IMR-90 (cell line): ENCODE measurements around the gene MTCL3.

Experiments
- ATAC-seq: fragments of 200-7000 bp; cut with Tn5 transposase; 2 replicates; pipeline ENCODE4 v1.9.1; 2020; ENCODE audit warnings: low read depth, mild to moderate bottlenecking, moderate library complexity
- BruUV-seq: library from RNA; stranded (reverse); fragments of 400-500 nt; replicated peaks from 2 replicates; lab custom pipeline; 2021; lab: Mats Ljungman, UMichigan
- CTCF ChIA-PET: fragments of 300-600 bp; formaldehyde crosslinking; extraction: SDS; loops from one replicate; lab custom pipeline; 2021; ENCODE audit warnings: antibody characterized with exemption; lab: Yijun Ruan, JAX
- POLR2A ChIA-PET: fragments of 300-600 bp; sonication (Branson Sonifier 250); formaldehyde crosslinking; loops from one replicate; lab custom pipeline; 2022; ENCODE audit warnings: antibody characterized with exemption; ENCODE audit not compliant: unreplicated experiment; lab: Charles Lee
- DNase-seq: peaks from one replicate; pipeline ENCODE4 v3.0.0; 2013
- H2AFZ ChIP-seq: replicated peaks from 2 replicates; pipeline ENCODE3; 2013; ENCODE audit warnings: low read length, mild to moderate bottlenecking; ENCODE audit not compliant: poor library complexity
- H2AK5ac ChIP-seq: 2 replicates; pipeline ENCODE4 v1.6.1; 2013; ENCODE audit warnings: low read depth, low read length, inconsistent platforms
- H2AK9ac ChIP-seq: replicated peaks from 2 replicates; pipeline ENCODE3; 2013; ENCODE audit warnings: mild to moderate bottlenecking, low read depth, low read length, moderate library complexity; ENCODE audit not compliant: poor library complexity
- H2BK120ac ChIP-seq: 2 replicates; pipeline ENCODE4 v1.6.1; 2013; ENCODE audit warnings: low read depth, low read length, inconsistent platforms
- H2BK15ac ChIP-seq: 3 replicates; pipeline ENCODE4 v1.6.1; 2013; ENCODE audit warnings: low read depth, low read length, inconsistent platforms
- H2BK20ac ChIP-seq: 2 replicates; pipeline ENCODE4 v1.6.1; 2013; ENCODE audit warnings: low read depth, mild to moderate bottlenecking, inconsistent platforms, low read length, moderate library complexity
- H2BK5ac ChIP-seq: 2 replicates; pipeline ENCODE4 v1.6.1; 2013; ENCODE audit warnings: mild to moderate bottlenecking, low read depth, low read length, inconsistent platforms; ENCODE audit not compliant: poor library complexity, severe bottlenecking
- H3K14ac ChIP-seq: replicated peaks from 2 replicates; pipeline ENCODE4 v1.6.1; 2013; ENCODE audit warnings: low read depth, low read length, inconsistent platforms
- H3K18ac ChIP-seq: 2 replicates; pipeline ENCODE4 v1.6.1; 2013; ENCODE audit warnings: low read depth, low read length, control low read depth
- H3K23ac ChIP-seq: 2 replicates; pipeline ENCODE4 v1.6.1; 2013; ENCODE audit warnings: low read depth, low read length, inconsistent platforms
- H3K27ac ChIP-seq: 2 replicates; pipeline ENCODE4 v1.5.1; 2013; ENCODE audit warnings: mild to moderate bottlenecking, control low read depth, low read length; ENCODE audit not compliant: insufficient read depth
- H3K27me3 ChIP-seq: 2 replicates; pipeline ENCODE4 v1.6.1; 2013; ENCODE audit warnings: low read length; ENCODE audit not compliant: control insufficient read depth, insufficient read depth
- H3K36me3 ChIP-seq: 2 replicates; pipeline ENCODE4 v1.6.1; 2013; ENCODE audit warnings: low read length, mixed read lengths; ENCODE audit not compliant: control insufficient read depth, insufficient read depth
- H3K4ac ChIP-seq: 2 replicates; pipeline ENCODE4 v1.6.1; 2013; ENCODE audit warnings: low read depth, low read length, inconsistent platforms
- H3K4me1 ChIP-seq: 2 replicates; pipeline ENCODE4 v1.6.1; 2013; ENCODE audit warnings: low read length, mixed read lengths; ENCODE audit not compliant: control insufficient read depth, insufficient read depth
- H3K4me2 ChIP-seq: 2 replicates; pipeline ENCODE4 v1.6.1; 2013; ENCODE audit warnings: low read depth, mild to moderate bottlenecking, control low read depth, low read length, moderate library complexity
- H3K4me3 ChIP-seq: 2 replicates; pipeline ENCODE4 v1.5.1; 2013; ENCODE audit warnings: low read depth, mild to moderate bottlenecking, control low read depth, low read length, moderate library complexity; ENCODE audit not compliant: insufficient read depth
- H3K56ac ChIP-seq: 2 replicates; pipeline ENCODE4 v1.6.1; 2013; ENCODE audit warnings: low read length, inconsistent platforms; ENCODE audit not compliant: insufficient read depth; ENCODE audit errors: extremely low read depth
- H3K79me1 ChIP-seq, 2 experiments: 2 replicates each; pipeline ENCODE4 v1.6.1; 2013; ENCODE audit warnings: low read length in 2 of 2, inconsistent platforms in 1 of 2, low read depth in 1 of 2
- H3K9ac ChIP-seq: 2 replicates; pipeline ENCODE4 v1.6.1; 2013; ENCODE audit warnings: low read depth, low read length, control low read depth
- H3K9me1 ChIP-seq: 2 replicates; pipeline ENCODE4 v1.6.1; 2013; ENCODE audit warnings: low read length, inconsistent platforms; ENCODE audit not compliant: insufficient read depth
- H3K9me3 ChIP-seq: 2 replicates; pipeline ENCODE4 v1.6.1; 2013; ENCODE audit warnings: low read length; ENCODE audit not compliant: control insufficient read depth, insufficient read depth
- H4K20me1 ChIP-seq: 2 replicates; pipeline ENCODE4 v1.6.1; 2013; ENCODE audit warnings: low read length, inconsistent platforms; ENCODE audit not compliant: insufficient read depth
- H4K5ac ChIP-seq: 2 replicates; pipeline ENCODE4 v1.6.1; 2013; ENCODE audit warnings: mild to moderate bottlenecking, low read depth, low read length, control low read depth
- H4K8ac ChIP-seq, 2 experiments: 2 replicates each; pipeline ENCODE4 v1.6.1; 2013; ENCODE audit warnings: low read depth in 2 of 2, low read length in 2 of 2, control low read depth in 1 of 2, inconsistent platforms in 1 of 2
- H4K91ac ChIP-seq: 2 replicates; pipeline ENCODE4 v1.6.1; 2013; ENCODE audit warnings: low read depth, low read length, inconsistent platforms; ENCODE audit not compliant: insufficient read depth
- CEBPB ChIP-seq: IDR thresholded peaks from 2 replicates; pipeline ENCODE4 v1.6.1; 2012; ENCODE audit warnings: low read depth, low read length, improper control_type of control experiment
- CHD1 ChIP-seq: IDR thresholded peaks from 2 replicates; pipeline ENCODE4 v1.6.1; 2012; ENCODE audit warnings: low read depth, low read length, improper control_type of control experiment
- FOS ChIP-seq: fragments of 150-350 bp; IDR thresholded peaks from 2 replicates; pipeline ENCODE4 v1.6.1; 2016; ENCODE audit warnings: low read depth, low read length
- MAFK ChIP-seq: IDR thresholded peaks from 2 replicates; pipeline ENCODE4 v1.6.1; 2012; ENCODE audit warnings: low read depth, low read length, improper control_type of control experiment
- MAZ ChIP-seq: IDR thresholded peaks from 2 replicates; pipeline ENCODE4 v1.6.1; 2012; ENCODE audit warnings: low read depth, mild to moderate bottlenecking, low read length, improper control_type of control experiment, moderate library complexity, borderline replicate concordance
- MXI1 ChIP-seq: IDR thresholded peaks from 2 replicates; pipeline ENCODE4 v1.6.1; 2012; ENCODE audit warnings: low read depth, mild to moderate bottlenecking, low read length, moderate library complexity, borderline replicate concordance
- POLR2A ChIP-seq: IDR thresholded peaks from 2 replicates; pipeline ENCODE4 v1.6.1; 2012; ENCODE audit warnings: mild to moderate bottlenecking, low read depth, low read length
- RAD21 ChIP-seq: IDR thresholded peaks from 2 replicates; pipeline ENCODE4 v1.6.1; 2012; ENCODE audit warnings: low read length, improper control_type of control experiment
- RCOR1 ChIP-seq: IDR thresholded peaks from 2 replicates; pipeline ENCODE4 v1.6.1; 2012; ENCODE audit warnings: mild to moderate bottlenecking, low read length, improper control_type of control experiment; ENCODE audit not compliant: insufficient replicate concordance
- RFX5 ChIP-seq: IDR thresholded peaks from 2 replicates; pipeline ENCODE4 v1.8.0; 2012; ENCODE audit warnings: low read depth, mild to moderate bottlenecking, low read length, moderate library complexity
- WGBS, 2 experiments: methylation state at CpG; one replicate each; pipeline versions ENCODE4 v1.1.5 to v1.1.7; 2013; ENCODE audit warnings: missing lambda C conversion rate in 2 of 2; ENCODE audit not compliant: insufficient read length in 1 of 2; ENCODE audit errors: extremely low coverage in 2 of 2; 5-methylcytosine and 5-hydroxymethylcytosine counted together
- dilution Hi-C: fragments of 300-500 bp; cut with HindIII; formaldehyde crosslinking; loops from one replicate; pipeline ENCODE4 v1.14.3; 2018; ENCODE audit warnings: low sequenced_read_pairs; ENCODE audit not compliant: unreplicated experiment
- in situ Hi-C: fragments of 300-500 bp; cut with MboI; formaldehyde crosslinking; loops from 3 replicates; pipeline ENCODE4 v1.14.3; 2019; ENCODE audit warnings: low sequenced_read_pairs, inconsistent platforms, mixed read lengths
- intact Hi-C: fragments of 100-400 bp; cut with micrococcal nuclease; formaldehyde crosslinking; loops from 2 replicates; pipeline ENCODE4 v1.10.0; 2022
- TF ChIP-seq, protein P1 (sequence below): fragments of 150-350 bp; IDR thresholded peaks from 2 replicates; pipeline ENCODE4 v1.6.1; 2016; ENCODE audit warnings: low read depth, mild to moderate bottlenecking, low read length, moderate library complexity, borderline replicate concordance
- TF ChIP-seq, protein P2 (sequence below): conservative IDR thresholded peaks from 2 replicates; pipeline ENCODE4 v1.5.1; 2012; ENCODE audit warnings: mild to moderate bottlenecking, low read depth, low read length, improper control_type of control experiment
- TF ChIP-seq, protein P3 (sequence below): fragments of 150-350 bp; IDR thresholded peaks from 2 replicates; pipeline ENCODE4 v1.6.1; 2017; ENCODE audit warnings: mild to moderate bottlenecking, antibody characterized with exemption, low read length, low read depth

The MTCL3 gene

DNA sequence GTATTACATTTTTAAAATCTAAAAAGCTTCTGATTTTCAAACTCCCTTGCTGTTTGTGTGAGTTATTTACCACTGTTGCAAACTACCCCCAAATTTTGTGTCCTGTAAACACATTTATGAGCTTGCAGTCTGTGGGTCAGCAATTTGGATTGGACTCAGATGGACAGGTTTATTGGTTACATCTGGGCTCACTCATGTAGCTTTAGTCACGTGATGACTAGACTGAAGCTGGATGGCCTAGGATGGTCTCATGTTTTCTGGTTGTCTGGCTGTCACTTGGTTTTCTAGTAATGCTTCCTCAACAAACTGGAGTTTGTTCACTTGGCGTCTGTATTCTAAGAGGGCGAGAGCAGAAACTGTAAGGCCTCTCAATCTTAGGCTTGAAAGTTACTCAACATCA lies 45.6 kb upstream of the MTCL3 start:
- Histone ChIP-seq H3K4me3 (no peak overlapping the region), H2BK5ac (no peak overlapping the region), H3K9me3 (no peaks in the 10 kb centered on the region), H4K8ac (no peak overlapping the region), H3K9ac (no peak overlapping the region), H4K20me1 (no peaks in the 10 kb centered on the region), H3K79me1 (no peaks in the 10 kb centered on the region), H3K56ac (no peak overlapping the region), H2AK5ac (no peak overlapping the region), H3K23ac (no peak overlapping the region), H2AFZ (no peak overlapping the region), H2BK20ac (no peak overlapping the region), H2BK15ac (no peak overlapping the region), H3K27ac (no peak overlapping the region), H3K9me1 (no peaks in the 10 kb centered on the region), H3K4me2 (no peak overlapping the region), H3K27me3 (no peaks in the 10 kb centered on the region; the same call in 1 of the 2 replicates), H3K4me1 (no peaks in the 10 kb centered on the region), H4K91ac (no peak overlapping the region), H4K5ac (no peak overlapping the region), H3K14ac (no peak overlapping the region), H2BK120ac (no peak overlapping the region), H2AK9ac (no peak overlapping the region), H3K18ac (no peak overlapping the region), H3K4ac (no peak overlapping the region), H3K36me3 (no peaks in the 10 kb centered on the region)
- intact Hi-C loops = no loop called here
- in situ Hi-C loops = no loop called here
- BruUV-seq = no TSS peak
- ATAC-seq = no peak
- WGBS, 2 experiments = no CpG with 5 or more reads among the region's 3 CpGs
- TF ChIP-seq POLR2A (no peak), RAD21 (no peak), FOS (no peak), RCOR1 (no peak), CHD1 (no peak), MXI1 (no peak), MAZ (no peak), MAFK (no peak), RFX5 (no peak), CEBPB (no peak)
- TF ChIP-seq, protein P1, sequence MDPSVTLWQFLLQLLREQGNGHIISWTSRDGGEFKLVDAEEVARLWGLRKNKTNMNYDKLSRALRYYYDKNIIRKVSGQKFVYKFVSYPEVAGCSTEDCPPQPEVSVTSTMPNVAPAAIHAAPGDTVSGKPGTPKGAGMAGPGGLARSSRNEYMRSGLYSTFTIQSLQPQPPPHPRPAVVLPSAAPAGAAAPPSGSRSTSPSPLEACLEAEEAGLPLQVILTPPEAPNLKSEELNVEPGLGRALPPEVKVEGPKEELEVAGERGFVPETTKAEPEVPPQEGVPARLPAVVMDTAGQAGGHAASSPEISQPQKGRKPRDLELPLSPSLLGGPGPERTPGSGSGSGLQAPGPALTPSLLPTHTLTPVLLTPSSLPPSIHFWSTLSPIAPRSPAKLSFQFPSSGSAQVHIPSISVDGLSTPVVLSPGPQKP = no peak
- TF ChIP-seq, protein P2, sequence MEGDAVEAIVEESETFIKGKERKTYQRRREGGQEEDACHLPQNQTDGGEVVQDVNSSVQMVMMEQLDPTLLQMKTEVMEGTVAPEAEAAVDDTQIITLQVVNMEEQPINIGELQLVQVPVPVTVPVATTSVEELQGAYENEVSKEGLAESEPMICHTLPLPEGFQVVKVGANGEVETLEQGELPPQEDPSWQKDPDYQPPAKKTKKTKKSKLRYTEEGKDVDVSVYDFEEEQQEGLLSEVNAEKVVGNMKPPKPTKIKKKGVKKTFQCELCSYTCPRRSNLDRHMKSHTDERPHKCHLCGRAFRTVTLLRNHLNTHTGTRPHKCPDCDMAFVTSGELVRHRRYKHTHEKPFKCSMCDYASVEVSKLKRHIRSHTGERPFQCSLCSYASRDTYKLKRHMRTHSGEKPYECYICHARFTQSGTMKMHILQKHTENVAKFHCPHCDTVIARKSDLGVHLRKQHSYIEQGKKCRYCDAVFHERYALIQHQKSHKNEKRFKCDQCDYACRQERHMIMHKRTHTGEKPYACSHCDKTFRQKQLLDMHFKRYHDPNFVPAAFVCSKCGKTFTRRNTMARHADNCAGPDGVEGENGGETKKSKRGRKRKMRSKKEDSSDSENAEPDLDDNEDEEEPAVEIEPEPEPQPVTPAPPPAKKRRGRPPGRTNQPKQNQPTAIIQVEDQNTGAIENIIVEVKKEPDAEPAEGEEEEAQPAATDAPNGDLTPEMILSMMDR = no peak
- TF ChIP-seq, protein P3, sequence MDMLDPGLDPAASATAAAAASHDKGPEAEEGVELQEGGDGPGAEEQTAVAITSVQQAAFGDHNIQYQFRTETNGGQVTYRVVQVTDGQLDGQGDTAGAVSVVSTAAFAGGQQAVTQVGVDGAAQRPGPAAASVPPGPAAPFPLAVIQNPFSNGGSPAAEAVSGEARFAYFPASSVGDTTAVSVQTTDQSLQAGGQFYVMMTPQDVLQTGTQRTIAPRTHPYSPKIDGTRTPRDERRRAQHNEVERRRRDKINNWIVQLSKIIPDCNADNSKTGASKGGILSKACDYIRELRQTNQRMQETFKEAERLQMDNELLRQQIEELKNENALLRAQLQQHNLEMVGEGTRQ = no peak
- DNase-seq = no peak
- dilution Hi-C loops = no loop called here
- CTCF ChIA-PET = interaction anchor here (1.3 kb wide), 1 partner anchor 49 kb away, joined by 3 read pairs; no protein-coding TSS in a partner anchor
- POLR2A ChIA-PET = no interaction called here
